Fibroblast of lung (primary cell): ENCODE measurements around the gene PRPF31. TPM values are rescaled to one million over a fixed set of nuclear protein-coding genes. Genes with fewer than 3 reads are reported as not detected.

Experiments used
- DNase-seq, 2 donors: peaks; one replicate each; pipeline versions ENCODE4 v3.0.0 to v3.0.0-alpha.2; 2010; ENCODE audit warnings: low read depth in 2 of 2
- H2AFZ ChIP-seq: 2 replicates; pipeline ENCODE4 v1.5.1; 2012; ENCODE audit warnings: low read length, control low read depth, inconsistent platforms
- H3K27ac ChIP-seq: 2 replicates; pipeline ENCODE4 v1.5.1; 2011; ENCODE audit warnings: low read length, control low read depth; ENCODE audit not compliant: insufficient read depth
- H3K27me3 ChIP-seq: 2 replicates; pipeline ENCODE4 v1.5.1; 2011; ENCODE audit warnings: mild to moderate bottlenecking, low read length; ENCODE audit not compliant: control insufficient read depth, insufficient read depth
- H3K36me3 ChIP-seq: 2 replicates; pipeline ENCODE4 v1.5.1; 2011; ENCODE audit warnings: low read length; ENCODE audit not compliant: control insufficient read depth, insufficient read depth
- H3K4me1 ChIP-seq: 2 replicates; pipeline ENCODE4 v1.5.1; 2011; ENCODE audit warnings: low read length; ENCODE audit not compliant: control insufficient read depth, insufficient read depth; ENCODE audit errors: extremely low read depth
- H3K4me2 ChIP-seq: 2 replicates; pipeline ENCODE4 v1.5.1; 2011; ENCODE audit warnings: low read length, control low read depth; ENCODE audit not compliant: insufficient read depth; ENCODE audit errors: extremely low read depth
- H3K4me3 ChIP-seq, 4 experiments: fragments of 200-600 bp in 1 of 4; sonication (generic) in 1 of 4; replicated peaks in 1 of 4; 2 replicates each; pipeline ENCODE4 v1.5.1; 2011 to 2016; ENCODE audit warnings: low read length in 4 of 4, low read depth in 3 of 4, mild to moderate bottlenecking in 3 of 4, control low read depth in 2 of 4, inconsistent platforms in 1 of 4, mixed read lengths in 1 of 4; ENCODE audit not compliant: insufficient read depth in 1 of 4; ENCODE audit errors: control extremely low read depth in 1 of 4
- H3K79me2 ChIP-seq: 2 replicates; pipeline ENCODE4 v1.5.1; 2012; ENCODE audit warnings: mild to moderate bottlenecking, low read length, inconsistent platforms; ENCODE audit not compliant: control insufficient read depth, insufficient read depth
- H3K9ac ChIP-seq: 2 replicates; pipeline ENCODE4 v1.5.1; 2011; ENCODE audit warnings: mild to moderate bottlenecking, low read length, control low read depth; ENCODE audit not compliant: insufficient read depth
- H3K9me3 ChIP-seq: 2 replicates; pipeline ENCODE4 v1.5.1; 2012; ENCODE audit warnings: low read depth, low read length; ENCODE audit not compliant: control insufficient read depth, insufficient read depth
- H4K20me1 ChIP-seq: 2 replicates; pipeline ENCODE4 v1.5.1; 2011; ENCODE audit warnings: low read length; ENCODE audit not compliant: control insufficient read depth, insufficient read depth; ENCODE audit errors: extremely low read depth
- EZH2 ChIP-seq: IDR thresholded peaks from 2 replicates; pipeline ENCODE4 v1.5.1; 2012; ENCODE audit warnings: low read length, control low read depth, mild to moderate bottlenecking; ENCODE audit errors: missing control alignments
- polyA plus RNA-seq, 2 donors: library from polyadenylated mRNA; depleted of rRNA in 1 of 2; stranded (reverse) in 1 of 2; unstranded in 1 of 2; fragments of >200 nt; gene quantifications; 2 replicates each; pipeline ENCODE4 v1.2.1, GENCODE V29; 2011 to 2012; ENCODE audit warnings: missing spikeins in 1 of 2
- total RNA-seq: library from RNA; depleted of rRNA; stranded (reverse); fragments of >200 nt; gene quantifications from 2 replicates; pipeline ENCODE4 v1.2.1, GENCODE V29; 2014
- TF ChIP-seq, protein P1 (sequence below), 2 donors: IDR thresholded peaks in 1 of 2; conservative IDR thresholded peaks in 1 of 2; 1 replicate in 1 of 2; 2 replicates in 1 of 2; pipeline ENCODE4 v1.5.1; 2011 to 2012; ENCODE audit warnings: low read length in 2 of 2, control low read depth in 1 of 2, inconsistent platforms in 1 of 2, low read depth in 1 of 2, mild to moderate bottlenecking in 1 of 2

PRPF31 gene
- total and polyA plus RNA-seq, 2 donors (not counting 1 experiment from before 2014, with no cell fraction given): 45.2 to 48.7 TPM

- Histone ChIP-seq H3K27ac (no peak overlapping the region), H3K4me1 (no peaks in the 10 kb centered on the region), H3K9me3 (no peaks in the 10 kb centered on the region), H3K9ac (no peak overlapping the region), H3K4me2 (no peak overlapping the region), H3K79me2 (no peaks in the 10 kb centered on the region), H4K20me1 (no peaks in the 10 kb centered on the region), H2AFZ (no peak overlapping the region), H3K4me3 (no peak overlapping the region), H3K27me3 (no peaks in the 10 kb centered on the region), H3K36me3 (no peaks in the 10 kb centered on the region)
- no peak for DNase-seq
- TF ChIP-seq, protein P1, sequence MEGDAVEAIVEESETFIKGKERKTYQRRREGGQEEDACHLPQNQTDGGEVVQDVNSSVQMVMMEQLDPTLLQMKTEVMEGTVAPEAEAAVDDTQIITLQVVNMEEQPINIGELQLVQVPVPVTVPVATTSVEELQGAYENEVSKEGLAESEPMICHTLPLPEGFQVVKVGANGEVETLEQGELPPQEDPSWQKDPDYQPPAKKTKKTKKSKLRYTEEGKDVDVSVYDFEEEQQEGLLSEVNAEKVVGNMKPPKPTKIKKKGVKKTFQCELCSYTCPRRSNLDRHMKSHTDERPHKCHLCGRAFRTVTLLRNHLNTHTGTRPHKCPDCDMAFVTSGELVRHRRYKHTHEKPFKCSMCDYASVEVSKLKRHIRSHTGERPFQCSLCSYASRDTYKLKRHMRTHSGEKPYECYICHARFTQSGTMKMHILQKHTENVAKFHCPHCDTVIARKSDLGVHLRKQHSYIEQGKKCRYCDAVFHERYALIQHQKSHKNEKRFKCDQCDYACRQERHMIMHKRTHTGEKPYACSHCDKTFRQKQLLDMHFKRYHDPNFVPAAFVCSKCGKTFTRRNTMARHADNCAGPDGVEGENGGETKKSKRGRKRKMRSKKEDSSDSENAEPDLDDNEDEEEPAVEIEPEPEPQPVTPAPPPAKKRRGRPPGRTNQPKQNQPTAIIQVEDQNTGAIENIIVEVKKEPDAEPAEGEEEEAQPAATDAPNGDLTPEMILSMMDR (conservative IDR thresholded peaks at IDR 0.05 in 1 of 2, IDR thresholded peaks at IDR 0.05 in 1 of 2; ENCODE audit: low read depth in 1 of 2, low read length in 2 of 2): no peak
- TF ChIP-seq EZH2: no peak
These were observed 41.7 kb upstream of the PRPF31 start for GRCh38 chr19:54073829-54074228.

- Histone ChIP-seq H3K27me3 (no peaks in the 10 kb centered on the region), H3K4me3 (no peak overlapping the region), H2AFZ (no peak overlapping the region), H4K20me1 (no peaks in the 10 kb centered on the region), H3K4me1 (no peaks in the 10 kb centered on the region), H3K36me3 (no peaks in the 10 kb centered on the region), H3K4me2 (no peak overlapping the region), H3K27ac (no peak overlapping the region), H3K79me2 (no peaks in the 10 kb centered on the region), H3K9ac (no peak overlapping the region), H3K9me3 (no peaks in the 10 kb centered on the region)
- DNase-seq: no peak
- TF ChIP-seq EZH2: no peak
- TF ChIP-seq, protein P1 (conservative IDR thresholded peaks at IDR 0.05 in 1 of 2, IDR thresholded peaks at IDR 0.05 in 1 of 2; ENCODE audit: low read depth in 1 of 2, low read length in 2 of 2): no peak
These were observed 40.7 kb upstream of the PRPF31 start for GRCh38 chr19:54074851-54075250.

DNA sequence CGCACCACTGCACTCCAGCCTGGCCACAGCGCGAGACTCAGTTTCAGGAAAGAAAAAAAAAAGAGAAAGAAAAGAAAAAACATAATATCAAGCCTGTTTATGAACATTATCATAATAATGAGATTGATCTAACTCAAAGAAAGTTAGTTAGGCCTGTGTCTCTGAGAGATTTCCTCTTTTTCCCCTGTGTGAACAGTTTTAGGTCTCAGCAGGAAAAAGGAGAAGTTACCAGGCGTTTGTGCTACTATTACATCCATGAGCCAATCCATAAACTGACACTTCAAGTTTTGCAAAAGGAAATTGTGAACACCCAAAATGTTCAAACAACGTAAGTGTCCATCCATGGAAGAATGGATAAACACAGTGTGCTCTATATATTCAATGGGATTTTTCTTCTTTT, 38.2 kb upstream of the PRPF31 start:
- DNase-seq: no peak
- Histone ChIP-seq H3K9ac (no peak overlapping the region), H3K27ac (no peak overlapping the region), H3K27me3 (no peaks in the 10 kb centered on the region), H4K20me1 (no peaks in the 10 kb centered on the region), H3K4me2 (no peak overlapping the region), H3K79me2 (no peaks in the 10 kb centered on the region), H3K9me3 (no peaks in the 10 kb centered on the region), H3K4me1 (no peaks in the 10 kb centered on the region), H3K4me3 (no peak overlapping the region), H2AFZ (no peak overlapping the region), H3K36me3 (no peaks in the 10 kb centered on the region)
- TF ChIP-seq EZH2: no peak
- TF ChIP-seq, protein P1 (conservative IDR thresholded peaks at IDR 0.05 in 1 of 2, IDR thresholded peaks at IDR 0.05 in 1 of 2; ENCODE audit: low read depth in 1 of 2, low read length in 2 of 2): no peak
